ENCODE results near the gene DOHH.
"Not testable (repeated sequence)": the region's sequence is repeated elsewhere in the genome, so short reads cannot be mapped to it uniquely, and the experiment has no call there.

The DOHH gene

GRCh38 chr19:3452171-3452941 is 48.1 kb downstream of the DOHH start:
- no peak for DNase-seq (ENCODE audit: insufficient read length, low spot score)
- no peak for FAIRE-seq

DNA sequence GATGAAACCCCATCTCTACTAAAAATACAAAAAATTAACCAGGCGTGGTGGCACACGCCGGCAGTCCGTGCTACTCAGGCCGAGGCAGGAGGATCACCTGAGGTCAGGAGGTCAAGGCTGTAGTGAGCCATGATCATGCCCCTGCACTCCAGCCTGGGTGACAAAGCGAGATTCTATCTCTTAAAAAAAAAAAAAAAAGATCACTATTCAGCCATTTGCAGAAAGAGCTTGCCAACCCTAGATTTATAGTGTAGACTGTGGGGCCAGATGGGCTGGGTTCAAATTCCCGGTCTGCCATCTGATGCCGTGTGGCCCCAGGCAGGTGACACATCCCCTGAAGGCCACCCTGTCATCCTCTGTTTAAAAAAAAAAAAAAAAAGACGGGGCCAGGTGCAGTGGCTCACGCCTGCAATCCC is 49.0 kb downstream of the DOHH start:
- FAIRE-seq (no peak), DNase-seq (ENCODE audit: insufficient read length, low spot score) (no peak)
- TF ChIP-seq POLR2A (IDR thresholded peaks at IDR 0.05; ENCODE audit: low read depth, low read length): no peak

More at GRCh38 chr19:3452171-3452941, 48.1 kb downstream of the DOHH start:
- TF ChIP-seq POLR2A (IDR thresholded peaks at IDR 0.05; ENCODE audit: low read depth, low read length): no peak

- FAIRE-seq: peak; percentile 91
- DNase-seq (ENCODE audit: insufficient read length, low spot score): peak; percentile 84
- TF ChIP-seq POLR2A (IDR thresholded peaks at IDR 0.05; ENCODE audit: low read depth, low read length): no peak
Observed at GRCh38 chr19:3450796-3451411, 49.6 kb downstream of the DOHH start.

DNA sequence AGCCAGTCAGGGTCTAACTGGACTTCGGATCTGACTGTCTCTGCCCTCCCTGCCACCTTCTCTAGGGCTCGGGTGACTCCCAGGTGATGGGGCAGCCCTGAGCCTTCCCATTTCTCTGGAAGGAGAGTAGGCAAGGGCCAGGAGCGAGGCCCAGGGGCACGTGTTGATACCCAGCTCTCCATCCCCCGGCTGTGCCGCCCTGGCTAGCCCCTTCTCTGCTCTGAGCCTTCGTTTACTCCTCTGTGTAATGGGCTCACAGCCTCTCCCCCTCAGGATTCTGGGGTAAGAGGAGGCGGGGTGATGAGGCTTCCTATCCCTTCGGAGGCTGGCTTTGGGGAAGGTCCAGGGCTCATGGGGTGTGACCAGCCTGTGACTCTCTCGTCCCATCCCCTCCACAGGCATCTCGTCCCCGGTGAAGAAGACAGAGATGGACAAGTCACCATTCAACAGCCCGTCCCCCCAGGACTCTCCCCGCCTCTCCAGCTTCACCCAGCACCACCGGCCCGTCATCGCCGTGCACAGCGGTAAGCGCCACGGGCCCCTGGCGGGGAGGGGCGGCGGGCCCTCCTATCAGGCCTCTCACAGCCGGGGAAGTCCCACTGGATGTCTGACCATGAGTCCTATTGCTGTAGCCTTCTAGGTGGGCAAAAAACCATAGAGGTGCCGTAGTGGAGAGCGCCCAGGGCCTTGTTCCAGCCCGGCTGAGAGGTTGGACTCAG is 51.7 kb downstream of the DOHH start:
- TF ChIP-seq POLR2A (IDR thresholded peaks at IDR 0.05; ENCODE audit: low read depth, low read length): no peak
- DNase-seq (ENCODE audit: insufficient read length, low spot score): no peak
- no peak for FAIRE-seq

DNA sequence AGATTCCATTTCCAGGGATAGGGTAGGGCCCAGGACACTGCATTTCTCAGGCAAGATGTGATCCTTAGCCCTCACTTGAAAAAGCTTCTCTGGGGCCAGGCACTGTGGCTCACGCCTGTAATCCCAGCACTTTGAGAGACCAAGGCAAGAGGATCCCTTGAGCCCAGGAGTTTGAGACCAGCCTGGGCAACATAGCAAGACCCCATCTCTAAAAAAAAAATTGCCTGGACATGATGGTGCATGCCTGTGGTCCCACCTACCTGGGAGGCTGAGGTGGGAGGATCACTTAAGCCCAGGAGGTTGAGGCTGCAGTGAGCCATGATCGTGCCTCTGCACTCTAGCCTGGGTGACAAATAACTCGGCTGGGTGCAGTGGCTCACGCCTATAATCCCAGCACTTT is 53.8 kb downstream of the DOHH start:
- not testable (repeated sequence) for DNase-seq (ENCODE audit: insufficient read length, low spot score); FAIRE-seq

DNA sequence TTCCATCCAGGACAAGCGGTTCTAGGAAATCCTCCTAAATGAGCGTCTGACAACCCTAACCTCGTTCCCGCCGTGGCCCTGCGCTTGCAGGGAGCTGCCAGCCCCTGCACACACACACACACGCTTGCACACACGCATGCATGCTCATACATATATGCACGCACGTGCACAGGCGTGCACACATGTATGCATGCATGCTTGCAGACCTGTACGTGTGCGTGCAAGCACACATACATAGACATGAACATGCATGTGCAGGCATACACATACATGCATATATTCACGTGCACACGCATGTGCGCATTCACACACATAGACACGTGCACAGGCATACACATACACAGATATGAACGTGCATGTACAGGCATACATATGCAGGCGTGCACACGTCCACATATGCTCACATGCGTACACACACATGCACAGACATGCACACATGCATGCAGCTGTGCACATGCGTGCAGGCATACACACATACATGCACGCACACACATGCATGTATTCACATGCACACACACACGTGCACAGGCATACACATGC is 55.7 kb downstream of the DOHH start:
- TF ChIP-seq POLR2A (IDR thresholded peaks at IDR 0.05; ENCODE audit: low read depth, low read length): no peak
- no peak for FAIRE-seq
- no peak for DNase-seq (ENCODE audit: insufficient read length, low spot score)

DNA sequence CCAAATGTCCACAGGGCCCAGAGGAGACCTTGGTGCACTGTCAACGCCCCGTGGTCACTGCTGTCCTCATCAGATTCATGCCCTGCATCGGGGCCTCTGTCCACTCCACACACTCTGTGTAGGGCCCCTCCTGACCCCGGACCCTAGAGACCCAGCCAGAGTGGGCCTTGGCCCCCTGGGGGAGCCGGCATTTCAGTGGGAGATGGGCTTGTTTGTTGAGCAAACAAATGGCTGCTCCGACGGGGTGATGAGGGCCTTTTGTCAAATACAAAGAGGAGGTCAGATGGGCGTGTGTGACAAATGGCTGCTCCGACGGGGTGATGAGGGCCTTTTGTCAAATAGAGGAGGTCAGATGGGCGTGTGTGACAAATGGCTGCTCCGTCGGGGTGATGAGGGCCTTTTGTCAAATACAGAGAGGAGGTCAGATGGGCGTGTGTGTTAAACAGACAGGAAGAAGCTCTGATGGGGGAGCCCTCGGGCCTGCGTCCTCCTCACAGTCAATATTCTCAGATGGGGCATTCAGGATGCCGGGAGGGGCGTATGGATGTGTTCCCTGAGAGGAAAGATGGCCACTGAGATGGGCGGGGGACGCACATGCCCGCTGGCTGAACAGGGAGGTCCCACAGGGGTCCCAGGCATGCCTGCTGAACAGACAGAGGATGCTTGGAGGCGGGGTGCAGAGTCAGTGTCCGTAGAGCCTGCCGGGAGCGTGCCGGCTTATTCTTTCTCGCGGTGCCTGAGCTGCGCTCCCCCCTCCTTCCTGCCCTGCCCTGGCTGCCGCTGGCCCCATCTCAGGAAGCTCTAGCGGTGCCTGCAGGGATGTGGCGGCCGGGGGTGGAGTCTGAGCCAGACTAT is 56.4 kb downstream of the DOHH start:
- no peak for DNase-seq (ENCODE audit: insufficient read length, low spot score)
- TF ChIP-seq POLR2A (IDR thresholded peaks at IDR 0.05; ENCODE audit: low read depth, low read length): no peak
- FAIRE-seq: no peak

- no peak for TF ChIP-seq POLR2A (IDR thresholded peaks at IDR 0.05; ENCODE audit: low read depth, low read length)
- FAIRE-seq: no peak
- no peak for DNase-seq (ENCODE audit: insufficient read length, low spot score)
Observed at GRCh38 chr19:3442487-3443071, 57.9 kb downstream of the DOHH start.

- FAIRE-seq: no peak
- no peak for TF ChIP-seq POLR2A (IDR thresholded peaks at IDR 0.05; ENCODE audit: low read depth, low read length)
- DNase-seq (ENCODE audit: insufficient read length, low spot score): no peak
Observed at GRCh38 chr19:3441986-3442329, 58.5 kb downstream of the DOHH start.

DNA sequence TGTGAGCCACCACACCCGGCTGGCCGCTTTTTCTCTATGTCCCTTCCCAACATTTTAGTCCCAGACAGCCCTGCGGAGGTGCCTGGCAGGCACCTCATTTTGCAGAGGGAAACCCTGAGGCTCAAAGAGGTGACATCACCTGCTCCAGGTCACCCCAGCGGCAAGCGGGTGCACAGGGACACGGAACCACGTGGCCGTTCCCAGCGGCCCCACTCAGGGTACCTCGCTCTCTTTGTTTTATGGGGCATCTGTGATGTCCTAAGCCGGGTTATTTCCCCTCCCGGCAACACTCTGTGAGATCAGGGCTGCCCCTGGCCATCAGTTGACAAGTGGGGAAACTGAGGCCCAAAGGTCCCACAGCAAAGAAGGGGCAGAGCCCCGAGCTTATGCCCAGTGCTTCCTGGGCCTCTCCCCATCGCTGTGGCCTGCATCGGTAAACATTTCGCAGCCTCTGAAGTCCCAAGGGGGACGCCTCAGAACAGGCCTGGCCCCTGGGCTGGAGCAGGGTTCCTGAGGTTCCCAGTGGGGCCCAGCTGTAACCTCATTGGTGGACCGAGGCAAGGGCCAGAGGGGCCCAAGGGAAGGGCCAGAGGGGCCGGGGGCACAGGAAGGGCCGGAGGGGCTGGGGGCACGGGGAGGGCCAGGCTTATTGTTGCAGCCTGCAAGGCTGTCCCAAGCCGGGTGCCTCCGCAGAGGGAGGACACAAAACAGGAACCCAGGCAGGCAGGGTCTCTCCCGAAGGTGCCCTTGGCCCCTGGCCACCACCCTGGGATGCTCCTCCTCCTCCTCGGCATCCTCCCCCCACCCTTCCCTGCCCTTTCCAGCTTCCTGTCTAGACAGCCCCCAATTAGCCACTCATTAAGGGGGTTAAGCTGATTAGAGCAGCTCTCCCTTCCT is 59.1 kb downstream of the DOHH start:
- DNase-seq (ENCODE audit: insufficient read length, low spot score) (no peak), FAIRE-seq (no peak)
- no peak for TF ChIP-seq POLR2A (IDR thresholded peaks at IDR 0.05; ENCODE audit: low read depth, low read length)

Data from H54 (cell line).